Measurements from ENCODE around the gene PRDM1. TPM values are rescaled to one million over a fixed set of nuclear protein-coding genes. Genes with fewer than 3 reads are reported as not detected.
A peak's percentile ranks its signal among the peaks of the same experiment; 100 is the strongest.
"Not testable (repeated sequence)": the region's sequence is repeated elsewhere in the genome, so short reads cannot be mapped to it uniquely, and the experiment has no call there.

The PRDM1 gene
- total RNA-seq, 2 experiments from 2014 or later, result 20.2 to 21.1 TPM

GRCh38 chr6:106146852-106147351, 60.8 kb downstream of the PRDM1 start:
- Mint-ChIP-seq H3K4me3 (no peak overlapping the region), H3K27ac (no peak overlapping the region), H3K27me3 (no peaks in the 10 kb centered on the region), H3K4me1 (peaks cover 67% of the 10 kb centered on the region), H3K9me3 (peaks cover 3% of the 10 kb centered on the region), H3K36me3 (peaks cover 6% of the 10 kb centered on the region)
- no peak for ATAC-seq (ENCODE audit: low read depth)
- no peak for DNase-seq
- POLR2A ChIA-PET, result interaction anchor here (0.7 to 0.8 kb wide), 2 partner anchors 15 to 34 kb away, joined by 3 read pairs; no protein-coding TSS in a partner anchor

GRCh38 chr6:106147476-106147875, 61.3 kb downstream of the PRDM1 start:
- Mint-ChIP-seq H3K4me3 (no peak overlapping the region), H3K27ac (no peak overlapping the region), H3K27me3 (no peaks in the 10 kb centered on the region), H3K9me3 (peaks cover 7% of the 10 kb centered on the region), H3K36me3 (peaks cover 6% of the 10 kb centered on the region), H3K4me1 (peaks cover 64% of the 10 kb centered on the region)
- POLR2A ChIA-PET, result no interaction called here
- DNase-seq (no peak), ATAC-seq (ENCODE audit: low read depth) (no peak)

GRCh38 chr6:106149472-106150069, 63.4 kb downstream of the PRDM1 start:
- Mint-ChIP-seq H3K27me3 (no peaks in the 10 kb centered on the region), H3K27ac (peak overlapping the region; percentile 90), H3K4me1 (peaks cover 47% of the 10 kb centered on the region), H3K9me3 (peaks cover 7% of the 10 kb centered on the region), H3K36me3 (peaks cover 6% of the 10 kb centered on the region), H3K4me3 (peak overlapping the region; percentile 48)
- peak; percentile 48 for DNase-seq
- POLR2A ChIA-PET, result interaction anchor here (0.6 to 2.0 kb wide), 6 partner anchors 8 to 157 kb away, joined by 3 to 11 read pairs (median 4); no protein-coding TSS in a partner anchor
- peak; percentile 87 for ATAC-seq (ENCODE audit: low read depth)

- ATAC-seq (ENCODE audit: low read depth); H3K4me3 Mint-ChIP-seq; H3K27me3 Mint-ChIP-seq; H3K9me3 Mint-ChIP-seq; POLR2A ChIA-PET; H3K36me3 Mint-ChIP-seq; DNase-seq; H3K27ac Mint-ChIP-seq: not testable (repeated sequence)
- H3K4me1 Mint-ChIP-seq, result peaks cover 27% of the 10 kb centered on the region
Observed at GRCh38 chr6:106152476-106152875, 66.3 kb downstream of the PRDM1 start.

GRCh38 chr6:106152952-106153351, 66.8 kb downstream of the PRDM1 start:
- Mint-ChIP-seq H3K9me3 (peaks cover 7% of the 10 kb centered on the region), H3K4me1 (peaks cover 27% of the 10 kb centered on the region), H3K4me3 (no peak overlapping the region), H3K27me3 (no peaks in the 10 kb centered on the region), H3K27ac (no peak overlapping the region), H3K36me3 (peaks cover 4% of the 10 kb centered on the region)
- POLR2A ChIA-PET, result interaction anchor here (1.4 kb wide), 1 partner anchor 12 kb away, joined by 4 read pairs; no protein-coding TSS in a partner anchor
- DNase-seq, result no peak
- ATAC-seq (ENCODE audit: low read depth), result no peak

GRCh38 chr6:106154326-106154725, 68.2 kb downstream of the PRDM1 start:
- Mint-ChIP-seq H3K9me3 (peaks cover 6% of the 10 kb centered on the region), H3K4me3 (no peak overlapping the region), H3K27ac (no peak overlapping the region), H3K36me3 (peaks cover 5% of the 10 kb centered on the region), H3K4me1 (peaks cover 22% of the 10 kb centered on the region), H3K27me3 (no peaks in the 10 kb centered on the region)
- no peak for ATAC-seq (ENCODE audit: low read depth)
- POLR2A ChIA-PET, result interaction anchor here (1.4 kb wide), 1 partner anchor 13 kb away, joined by 4 read pairs; no protein-coding TSS in a partner anchor
- DNase-seq, result no peak

- Mint-ChIP-seq H3K4me3 (no peak overlapping the region), H3K9me3 (peaks cover 6% of the 10 kb centered on the region)
- no peak for ATAC-seq (ENCODE audit: low read depth)
Observed at GRCh38 chr6:106155219-106155830, 69.2 kb downstream of the PRDM1 start.

GRCh38 chr6:106156413-106156812, 70.3 kb downstream of the PRDM1 start:
- no peaks in the 10 kb centered on the region for H3K27me3 Mint-ChIP-seq
- no peak overlapping the region for H3K4me3 Mint-ChIP-seq
- POLR2A ChIA-PET, result interaction anchor here (1.0 kb wide), 1 partner anchor 15 kb away, joined by 3 read pairs; no protein-coding TSS in a partner anchor

More at GRCh38 chr6:106155219-106155830, 69.2 kb downstream of the PRDM1 start:
- H3K4me1 Mint-ChIP-seq, result peaks cover 16% of the 10 kb centered on the region
- H3K27ac Mint-ChIP-seq, result no peak overlapping the region
- POLR2A ChIA-PET, result no interaction called here
- H3K36me3 Mint-ChIP-seq, result peaks cover 5% of the 10 kb centered on the region
- no peaks in the 10 kb centered on the region for H3K27me3 Mint-ChIP-seq
- no peak for DNase-seq

GRCh38 chr6:106156863-106157262, 70.7 kb downstream of the PRDM1 start:
- H3K4me3 Mint-ChIP-seq, result no peak overlapping the region
- no peak overlapping the region for H3K27ac Mint-ChIP-seq
- DNase-seq (no peak), ATAC-seq (ENCODE audit: low read depth) (no peak)
- POLR2A ChIA-PET, result interaction anchor here (1.0 kb wide), 1 partner anchor 16 kb away, joined by 3 read pairs; no protein-coding TSS in a partner anchor
- peaks cover 3% of the 10 kb centered on the region for H3K36me3 Mint-ChIP-seq
- no peaks in the 10 kb centered on the region for H3K27me3 Mint-ChIP-seq
- H3K4me1 Mint-ChIP-seq, result peaks cover 17% of the 10 kb centered on the region
- H3K9me3 Mint-ChIP-seq, result peaks cover 6% of the 10 kb centered on the region

More at GRCh38 chr6:106156413-106156812, 70.3 kb downstream of the PRDM1 start:
- Mint-ChIP-seq H3K4me1 (peaks cover 14% of the 10 kb centered on the region), H3K27ac (no peak overlapping the region), H3K36me3 (peaks cover 3% of the 10 kb centered on the region), H3K9me3 (peaks cover 4% of the 10 kb centered on the region)
- DNase-seq (no peak), ATAC-seq (ENCODE audit: low read depth) (no peak)

- H3K27me3 Mint-ChIP-seq, result no peaks in the 10 kb centered on the region
- peaks cover 2% of the 10 kb centered on the region for H3K9me3 Mint-ChIP-seq
- DNase-seq, result no peak
- H3K4me3 Mint-ChIP-seq, result no peak overlapping the region
- POLR2A ChIA-PET, result no interaction called here
- H3K27ac Mint-ChIP-seq, result no peak overlapping the region
- H3K36me3 Mint-ChIP-seq, result peaks cover 3% of the 10 kb centered on the region
- peaks cover 28% of the 10 kb centered on the region for H3K4me1 Mint-ChIP-seq
- ATAC-seq (ENCODE audit: low read depth), result no peak
Observed at GRCh38 chr6:106158816-106159215, 72.7 kb downstream of the PRDM1 start.

Other genes with a start within 250 kb of the PRDM1 start
- gene ATG5, start 239.4 kb downstream of the PRDM1 start, total RNA-seq, result 10 to 100 TPM; 25.7 to 28.5 TPM

Measured in activated naive CD8-positive, alpha-beta T cell treated with anti-CD3 and anti-CD28 coated beads, Interleukin-2, amount 10 ng/mL, durations not matched to agents 7 days and 5 days (primary cell).